WI38 (cell line): ENCODE data around the gene RET.

Experiments
- H3K4me3 ChIP-seq: 2 replicates; pipeline ENCODE4 v1.5.1; 2011; ENCODE audit warnings: low read depth, mild to moderate bottlenecking, control low read depth, low read length
- CTCF ChIP-seq: IDR thresholded peaks from 2 replicates; pipeline ENCODE4 v1.5.1; 2012; ENCODE audit warnings: low read depth, mild to moderate bottlenecking, control low read depth, low read length

Gene RET

GRCh38 chr10:43160921-43161255 is 84.0 kb downstream of the RET start:
- no peak for TF ChIP-seq CTCF
- no peak overlapping the region for H3K4me3 ChIP-seq

- TF ChIP-seq CTCF: no peak
- H3K4me3 ChIP-seq: no peak overlapping the region
Observed at GRCh38 chr10:43162604-43163003, 85.7 kb downstream of the RET start.

- TF ChIP-seq CTCF: no peak
- H3K4me3 ChIP-seq: no peak overlapping the region
Observed at GRCh38 chr10:43166207-43166879, 89.5 kb downstream of the RET start.

GRCh38 chr10:43166880-43167497 is 90.1 kb downstream of the RET start:
- no peak overlapping the region for H3K4me3 ChIP-seq
- no peak for TF ChIP-seq CTCF

- no peak overlapping the region for H3K4me3 ChIP-seq
- TF ChIP-seq CTCF: no peak
Observed at GRCh38 chr10:43167498-43167889, 90.6 kb downstream of the RET start.

GRCh38 chr10:43170491-43170890 is 93.6 kb downstream of the RET start:
- no peak for TF ChIP-seq CTCF
- no peak overlapping the region for H3K4me3 ChIP-seq

GRCh38 chr10:43172645-43173044 is 95.8 kb downstream of the RET start:
- no peak overlapping the region for H3K4me3 ChIP-seq
- no peak for TF ChIP-seq CTCF
